HK-2 (cell line): ENCODE results near the gene PIGU.
"Not testable (repeated sequence)": the region's sequence is repeated elsewhere in the genome, so short reads cannot be mapped to it uniquely, and the experiment has no call there.

Experiments
- DNase-seq: peaks from one replicate; pipeline ENCODE4 v3.0.0-alpha.2; 2018; ENCODE audit not compliant: unreplicated experiment

PIGU gene

GRCh38 chr20:34661811-34662210 lies 15.1 kb downstream of the PIGU start:
- DNase-seq: not testable (repeated sequence)

GRCh38 chr20:34658654-34659053 lies 18.2 kb downstream of the PIGU start:
- not testable (repeated sequence) for DNase-seq

DNA sequence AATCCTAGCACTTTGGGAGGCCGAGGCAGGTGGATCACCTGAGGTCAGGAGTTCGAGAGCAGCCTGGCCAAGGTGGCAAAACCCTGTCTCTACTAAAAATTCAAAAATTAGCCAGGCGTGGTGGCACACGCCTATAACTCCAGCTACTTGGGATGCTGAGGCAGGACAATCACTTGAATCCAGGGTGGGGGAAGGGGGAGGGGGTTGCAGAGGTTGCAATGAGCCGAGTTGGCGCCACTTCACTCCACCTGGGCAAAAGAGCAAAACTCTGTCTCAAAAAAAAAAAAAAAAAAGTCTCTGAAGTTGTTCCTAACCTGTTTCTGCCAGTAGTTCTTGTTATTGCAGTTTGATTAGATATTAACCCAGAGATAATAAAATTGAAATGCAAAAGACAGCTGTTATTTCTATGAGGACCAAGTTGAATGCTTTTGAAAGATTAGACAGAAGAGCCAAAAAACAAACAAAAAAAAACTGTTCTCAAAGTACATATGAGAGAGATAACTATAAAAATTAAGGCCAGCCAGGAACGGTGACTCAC lies 22.6 kb downstream of the PIGU start:
- DNase-seq: no peak

- no peak for DNase-seq
Observed at GRCh38 chr20:34651200-34651599, 25.7 kb downstream of the PIGU start.

GRCh38 chr20:34647737-34648136 lies 29.2 kb downstream of the PIGU start:
- no peak for DNase-seq

DNA sequence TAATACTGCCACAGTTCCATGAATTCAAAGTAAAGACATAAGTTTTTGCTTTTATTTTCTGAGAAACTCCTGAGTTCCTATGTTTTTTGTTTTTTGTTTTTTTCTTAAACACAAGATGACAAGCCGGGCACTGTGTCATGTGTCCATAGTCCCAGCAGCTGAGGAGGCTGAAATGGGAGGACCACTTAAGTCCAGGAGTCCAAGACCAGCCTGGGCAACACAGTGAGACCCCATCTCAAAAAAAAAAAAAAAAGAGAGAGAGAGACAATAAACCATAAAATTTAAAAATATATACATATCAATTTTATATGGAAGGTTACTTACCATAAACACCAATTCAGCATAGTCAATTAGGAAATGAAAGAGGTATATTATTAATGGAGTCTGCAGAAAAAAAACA lies 31.9 kb downstream of the PIGU start:
- no peak for DNase-seq

DNA sequence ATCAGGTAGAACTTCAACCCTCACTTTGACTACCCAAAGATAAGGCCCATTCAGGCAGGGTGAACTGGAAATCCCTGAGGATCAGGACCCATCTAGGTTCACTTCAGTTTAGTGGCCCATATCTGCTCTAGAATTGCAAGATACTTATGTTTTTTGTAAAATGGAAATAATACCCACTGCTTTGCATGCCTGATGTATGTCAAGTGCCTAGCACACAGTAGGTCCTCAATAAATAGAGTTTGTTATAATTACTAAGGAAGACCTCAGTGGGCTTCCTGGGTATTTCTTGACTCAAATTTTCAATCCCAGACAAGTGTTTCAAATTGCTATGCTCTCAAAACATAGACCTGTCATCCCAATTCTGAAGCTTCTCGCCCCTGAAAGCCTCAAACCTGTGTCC lies 32.5 kb downstream of the PIGU start:
- no peak for DNase-seq

DNA sequence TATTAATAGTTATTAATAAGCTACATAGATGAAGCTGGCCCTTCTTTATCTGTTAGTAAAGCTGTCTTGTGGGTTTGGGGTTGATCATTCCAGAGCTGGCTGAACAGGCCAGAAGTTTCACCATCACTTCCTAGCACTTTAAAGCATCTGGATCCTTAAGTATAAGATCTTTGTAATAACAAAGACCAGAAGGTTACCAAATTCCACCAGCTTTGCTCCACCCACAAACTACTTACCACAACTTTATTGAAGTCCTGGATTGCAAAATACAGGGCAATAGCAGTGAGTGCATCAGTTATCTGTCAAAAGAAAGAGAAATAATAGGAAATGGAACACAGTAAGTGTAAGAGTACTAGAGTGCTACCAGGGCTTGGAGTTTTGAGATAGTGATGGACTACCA lies 33.0 kb downstream of the PIGU start:
- DNase-seq: no peak

DNA sequence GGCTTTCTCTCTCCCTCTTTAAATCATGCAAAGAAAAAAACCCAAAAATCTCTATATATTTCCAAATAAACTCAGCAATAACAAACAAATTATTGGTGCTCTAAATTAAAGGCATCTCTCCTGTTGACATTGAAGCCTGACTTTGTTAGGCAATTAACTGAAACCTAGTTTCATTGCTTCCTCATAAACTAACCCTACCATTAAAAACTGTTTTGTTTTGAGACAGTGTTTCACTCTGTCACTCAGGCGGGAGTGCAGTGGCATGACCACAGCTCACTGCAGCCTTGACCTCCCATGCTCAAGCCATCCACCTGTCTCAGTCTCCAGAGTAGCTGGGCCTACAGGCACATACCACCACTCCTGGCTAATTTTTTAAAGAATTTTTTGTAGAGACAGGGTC lies 34.9 kb downstream of the PIGU start:
- DNase-seq: no peak

DNA sequence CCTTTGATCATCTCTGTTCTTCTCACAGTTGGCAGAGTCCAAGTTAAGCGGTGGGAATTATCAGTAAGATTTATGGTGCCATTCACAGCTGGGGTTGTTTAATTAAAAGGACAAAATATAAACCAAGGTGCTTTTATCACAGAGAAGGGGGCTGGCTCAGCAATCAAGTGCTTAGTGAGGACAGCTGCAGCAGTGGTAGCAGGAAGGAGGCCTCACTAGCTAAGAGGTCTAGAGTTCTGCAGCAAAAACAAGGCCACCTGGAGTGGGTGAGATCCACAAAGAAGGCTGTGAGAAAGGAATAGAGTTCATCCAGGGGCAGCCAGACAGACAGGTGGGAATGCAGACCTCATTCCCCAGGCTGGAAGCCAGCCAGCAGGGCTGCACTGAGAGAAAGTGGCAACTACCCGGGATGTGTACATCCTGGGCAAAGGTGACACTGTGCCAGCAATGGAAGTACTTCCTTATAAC lies 37.1 kb downstream of the PIGU start:
- no peak for DNase-seq

DNA sequence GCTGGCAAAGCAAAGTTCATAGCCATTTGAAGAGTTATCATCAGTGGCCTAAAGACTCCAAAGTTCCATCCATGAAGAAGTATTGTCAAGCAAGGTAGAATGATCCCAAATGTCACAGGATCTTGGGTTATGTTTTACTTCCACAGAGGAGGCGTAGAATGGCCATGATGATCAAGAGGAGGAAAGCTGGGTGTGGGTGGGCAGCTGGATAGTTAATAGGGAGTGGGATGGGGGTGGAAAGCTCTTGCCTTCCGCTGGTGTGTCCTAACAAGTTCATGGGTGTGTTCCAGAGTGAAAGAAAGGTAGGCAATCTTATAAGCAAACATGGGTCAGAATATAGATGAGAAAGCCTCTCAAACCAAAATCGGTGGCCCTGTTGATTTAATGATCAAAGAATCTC lies 38.4 kb downstream of the PIGU start:
- DNase-seq: no peak

DNA sequence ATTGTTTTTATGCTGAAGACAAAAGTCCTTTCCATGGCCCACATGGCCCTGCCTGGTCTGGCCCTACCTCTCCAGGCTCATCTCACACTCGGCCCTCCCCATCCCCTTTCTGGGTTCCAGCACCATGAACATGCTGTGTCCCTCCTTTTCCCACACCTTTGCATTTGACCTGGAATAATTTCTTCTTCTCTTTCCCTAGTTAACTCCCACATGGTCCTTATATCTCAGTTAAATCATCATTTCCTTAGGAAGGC lies 38.9 kb downstream of the PIGU start:
- no peak for DNase-seq

DNA sequence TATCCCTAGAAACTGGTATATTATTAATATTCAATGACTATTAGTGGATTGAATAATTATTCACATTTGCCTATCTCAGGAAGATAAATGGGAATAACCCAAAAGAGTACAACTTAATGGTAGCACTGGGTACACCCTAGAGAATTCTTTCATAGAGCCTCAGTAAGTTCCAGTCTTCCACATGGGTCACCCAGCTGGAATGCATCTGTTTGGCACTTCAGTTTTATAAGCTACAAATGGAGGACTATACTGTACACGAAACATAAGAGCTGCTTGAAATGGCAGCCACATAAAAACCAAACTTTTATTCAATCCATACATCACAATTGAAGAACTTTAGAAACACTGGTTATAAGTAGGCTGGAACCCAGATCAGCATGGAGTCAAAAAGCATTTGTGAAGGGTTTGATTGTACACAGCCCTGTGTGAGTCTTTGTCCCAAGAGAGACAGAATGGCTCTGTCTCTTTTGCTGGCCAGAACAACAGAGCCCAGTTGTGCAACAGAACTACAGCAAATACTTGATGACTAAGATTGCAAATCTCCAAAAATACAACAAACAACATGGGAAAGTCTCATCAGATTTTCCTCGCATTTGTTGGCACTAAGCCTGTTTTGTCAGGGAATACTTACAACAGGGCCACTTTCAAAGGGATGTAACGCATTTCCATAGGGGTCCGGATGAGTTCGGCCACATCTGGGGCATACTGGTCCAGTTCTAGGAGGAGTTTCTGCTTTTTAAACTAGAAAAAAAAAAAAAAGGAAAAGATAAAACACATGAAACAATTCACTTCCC lies 39.5 kb downstream of the PIGU start:
- no peak for DNase-seq

GRCh38 chr20:34636648-34637047 lies 40.2 kb downstream of the PIGU start:
- no peak for DNase-seq

GRCh38 chr20:34634392-34634791 lies 42.5 kb downstream of the PIGU start:
- no peak for DNase-seq

GRCh38 chr20:34632870-34633452 lies 43.9 kb downstream of the PIGU start:
- DNase-seq: no peak

- no peak for DNase-seq
Observed at GRCh38 chr20:34629904-34630303, 47.0 kb downstream of the PIGU start.

DNA sequence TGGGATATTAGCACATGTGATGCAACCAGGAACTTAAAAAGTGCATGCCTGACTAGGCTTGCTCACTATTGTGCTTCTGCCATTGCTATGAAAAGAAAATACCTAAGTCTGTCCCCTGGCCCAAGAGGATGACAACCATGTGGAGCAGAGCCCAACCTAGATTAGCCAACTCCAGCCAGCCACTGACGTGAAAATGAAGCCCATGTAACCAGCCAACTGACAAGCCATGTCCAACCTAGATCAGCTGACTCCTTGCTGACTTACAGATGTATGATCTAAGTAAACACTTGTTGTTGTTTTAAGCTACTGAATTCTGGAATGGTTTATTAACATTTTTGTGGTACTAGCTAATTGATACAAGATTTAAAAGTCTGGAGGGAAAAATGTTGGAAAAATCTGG lies 47.5 kb downstream of the PIGU start:
- DNase-seq: no peak

- no peak for DNase-seq
Observed at GRCh38 chr20:34628026-34628425, 48.9 kb downstream of the PIGU start.

GRCh38 chr20:34627458-34627857 lies 49.4 kb downstream of the PIGU start:
- no peak for DNase-seq

GRCh38 chr20:34626992-34627391 lies 49.9 kb downstream of the PIGU start:
- DNase-seq: no peak

DNA sequence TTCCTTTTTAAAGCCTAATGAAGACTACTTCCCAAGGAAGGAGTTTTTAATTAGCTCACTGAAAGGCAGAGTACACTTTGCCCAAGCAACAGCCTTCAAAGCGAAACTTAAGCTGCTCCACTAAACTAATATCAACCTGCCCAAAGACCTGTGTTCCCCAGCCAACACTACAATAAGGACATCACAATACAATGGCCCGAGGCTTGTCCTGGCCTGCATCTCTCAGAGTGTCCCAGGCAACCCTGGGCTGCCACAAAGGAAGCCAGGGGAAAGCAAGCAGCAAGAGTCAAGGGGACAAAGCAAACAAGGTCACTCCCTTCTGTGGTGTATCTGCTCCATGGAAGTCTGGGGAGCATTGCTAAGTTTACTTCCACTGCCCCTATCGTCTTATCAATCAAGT lies 52.3 kb downstream of the PIGU start:
- no peak for DNase-seq

GRCh38 chr20:34622821-34623451 lies 54.0 kb downstream of the PIGU start:
- no peak for DNase-seq
